ENCODE data around the gene PROB1.

GRCh38 chr5:139389701-139390638, 4.9 kb downstream of the PROB1 start, which contains the start of gene MZB1:
- TF ChIP-seq, protein P1, sequence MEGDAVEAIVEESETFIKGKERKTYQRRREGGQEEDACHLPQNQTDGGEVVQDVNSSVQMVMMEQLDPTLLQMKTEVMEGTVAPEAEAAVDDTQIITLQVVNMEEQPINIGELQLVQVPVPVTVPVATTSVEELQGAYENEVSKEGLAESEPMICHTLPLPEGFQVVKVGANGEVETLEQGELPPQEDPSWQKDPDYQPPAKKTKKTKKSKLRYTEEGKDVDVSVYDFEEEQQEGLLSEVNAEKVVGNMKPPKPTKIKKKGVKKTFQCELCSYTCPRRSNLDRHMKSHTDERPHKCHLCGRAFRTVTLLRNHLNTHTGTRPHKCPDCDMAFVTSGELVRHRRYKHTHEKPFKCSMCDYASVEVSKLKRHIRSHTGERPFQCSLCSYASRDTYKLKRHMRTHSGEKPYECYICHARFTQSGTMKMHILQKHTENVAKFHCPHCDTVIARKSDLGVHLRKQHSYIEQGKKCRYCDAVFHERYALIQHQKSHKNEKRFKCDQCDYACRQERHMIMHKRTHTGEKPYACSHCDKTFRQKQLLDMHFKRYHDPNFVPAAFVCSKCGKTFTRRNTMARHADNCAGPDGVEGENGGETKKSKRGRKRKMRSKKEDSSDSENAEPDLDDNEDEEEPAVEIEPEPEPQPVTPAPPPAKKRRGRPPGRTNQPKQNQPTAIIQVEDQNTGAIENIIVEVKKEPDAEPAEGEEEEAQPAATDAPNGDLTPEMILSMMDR (conservative IDR thresholded peaks at IDR 0.05; ENCODE audit: low read depth, low read length): no peak
- no peak for TF ChIP-seq EZH2phosphoT487 (IDR thresholded peaks at IDR 0.05; ENCODE audit: borderline replicate concordance, low read length)
